BJ (cell line): ENCODE measurements around the gene GTF2IRD1. TPM values are rescaled to one million over a fixed set of nuclear protein-coding genes. Genes with fewer than 3 reads are reported as not detected.

Source experiments
- CTCF ChIA-PET: fragments of 350-600 bp; formaldehyde crosslinking; extraction: SDS; loops from one replicate; lab custom pipeline; 2021; ENCODE audit warnings: antibody characterized with exemption, inconsistent platforms; lab: Yijun Ruan, JAX
- POLR2A ChIA-PET: fragments of 300-600 bp; sonication (Branson Sonifier 250); formaldehyde crosslinking; extraction: SDS; loops from one replicate; lab custom pipeline; 2021; ENCODE audit warnings: antibody characterized with exemption; lab: Charles Lee
- DNase-seq: peaks from one replicate; pipeline ENCODE4 v3.0.0-alpha.2; 2011; ENCODE audit warnings: low read depth
- H3K27me3 ChIP-seq: 2 replicates; pipeline ENCODE4 v1.6.0; 2011; ENCODE audit warnings: low read length; ENCODE audit not compliant: control insufficient read depth, insufficient read depth
- H3K36me3 ChIP-seq: 2 replicates; pipeline ENCODE4 v1.5.1; 2011; ENCODE audit warnings: low read length; ENCODE audit not compliant: control insufficient read depth, insufficient read depth
- H3K4me3 ChIP-seq: 2 replicates; pipeline ENCODE4 v1.5.1; 2011; ENCODE audit warnings: low read depth, mild to moderate bottlenecking, control low read depth, low read length
- polyA plus RNA-seq: library from polyadenylated mRNA; depleted of rRNA; stranded (reverse); fragments of >200 nt; gene quantifications from 2 replicates; pipeline ENCODE4 v1.2.3, GENCODE V29; 2011
- TF ChIP-seq, protein P1 (sequence below): IDR thresholded peaks from 2 replicates; pipeline ENCODE4 v1.5.1; 2011; ENCODE audit warnings: low read depth, mild to moderate bottlenecking, control low read depth, inconsistent platforms, low read length, moderate library complexity; ENCODE audit not compliant: insufficient read depth

GTF2IRD1 gene
- polyA plus RNA-seq, 1 experiment = 29.0 TPM

DNA sequence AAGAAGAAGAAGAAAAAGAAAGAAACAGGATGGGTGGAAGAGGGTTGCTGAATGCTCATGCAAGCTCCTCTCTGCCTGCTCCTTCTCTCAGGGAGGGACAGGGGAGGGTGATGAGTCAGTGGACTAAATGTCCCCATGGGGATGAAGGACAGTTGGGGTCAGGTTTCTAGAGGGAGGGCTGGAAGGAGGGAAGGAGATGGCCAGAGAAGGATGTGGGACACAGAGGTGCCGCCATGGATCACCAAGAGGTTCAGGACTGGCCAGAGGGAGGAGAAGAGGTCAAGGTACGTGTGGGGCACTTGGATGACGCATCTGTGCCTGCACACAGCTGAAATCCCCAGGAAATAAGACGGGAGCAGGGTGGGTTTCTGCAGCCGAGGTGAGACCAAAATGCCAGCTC is 115.0 kb downstream of the GTF2IRD1 start:
- POLR2A ChIA-PET = interaction anchor here (0.7 kb wide), 1 partner anchor 9 kb away, joined by 4 read pairs; no protein-coding TSS in a partner anchor
- H3K36me3 ChIP-seq = peaks cover 4% of the 10 kb centered on the region
- TF ChIP-seq, protein P1, sequence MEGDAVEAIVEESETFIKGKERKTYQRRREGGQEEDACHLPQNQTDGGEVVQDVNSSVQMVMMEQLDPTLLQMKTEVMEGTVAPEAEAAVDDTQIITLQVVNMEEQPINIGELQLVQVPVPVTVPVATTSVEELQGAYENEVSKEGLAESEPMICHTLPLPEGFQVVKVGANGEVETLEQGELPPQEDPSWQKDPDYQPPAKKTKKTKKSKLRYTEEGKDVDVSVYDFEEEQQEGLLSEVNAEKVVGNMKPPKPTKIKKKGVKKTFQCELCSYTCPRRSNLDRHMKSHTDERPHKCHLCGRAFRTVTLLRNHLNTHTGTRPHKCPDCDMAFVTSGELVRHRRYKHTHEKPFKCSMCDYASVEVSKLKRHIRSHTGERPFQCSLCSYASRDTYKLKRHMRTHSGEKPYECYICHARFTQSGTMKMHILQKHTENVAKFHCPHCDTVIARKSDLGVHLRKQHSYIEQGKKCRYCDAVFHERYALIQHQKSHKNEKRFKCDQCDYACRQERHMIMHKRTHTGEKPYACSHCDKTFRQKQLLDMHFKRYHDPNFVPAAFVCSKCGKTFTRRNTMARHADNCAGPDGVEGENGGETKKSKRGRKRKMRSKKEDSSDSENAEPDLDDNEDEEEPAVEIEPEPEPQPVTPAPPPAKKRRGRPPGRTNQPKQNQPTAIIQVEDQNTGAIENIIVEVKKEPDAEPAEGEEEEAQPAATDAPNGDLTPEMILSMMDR = no peak
- H3K4me3 ChIP-seq = no peak overlapping the region
- DNase-seq = no peak
- H3K27me3 ChIP-seq = no peaks in the 10 kb centered on the region
- CTCF ChIA-PET = interaction anchor here (1.1 to 5.1 kb wide), 3 partner anchors 149 to 362 kb away, joined by 3 to 73 read pairs (median 11); no protein-coding TSS in a partner anchor

DNA sequence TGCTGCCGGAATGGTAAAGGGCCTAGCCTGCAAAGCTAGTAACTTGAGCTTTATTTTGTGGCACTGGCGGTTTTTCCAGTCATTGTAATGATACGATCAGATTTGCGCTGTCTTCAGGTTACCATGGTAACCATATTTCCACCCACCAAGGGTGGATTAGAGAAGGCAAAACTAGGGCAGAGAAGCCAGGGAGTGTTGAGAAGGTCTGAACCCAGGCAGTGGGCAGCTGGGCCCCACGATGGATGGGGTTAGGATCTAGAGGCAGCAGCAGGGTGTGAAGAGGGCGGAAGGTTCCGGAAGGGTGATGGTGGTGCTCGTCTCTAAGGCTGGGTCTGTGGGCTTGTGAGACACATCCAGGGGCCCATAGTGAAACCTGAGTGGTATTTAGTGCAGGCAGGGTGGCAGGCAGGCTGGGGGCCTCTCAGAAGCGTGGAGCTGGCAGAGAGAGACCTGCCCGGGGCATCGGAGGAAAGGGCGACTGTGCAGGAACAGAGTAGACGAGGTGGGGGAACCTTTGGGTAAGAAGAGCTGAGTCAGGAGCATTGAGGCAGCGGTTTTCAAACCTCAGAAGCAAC is 115.9 kb downstream of the GTF2IRD1 start:
- Histone ChIP-seq H3K27me3 (no peaks in the 10 kb centered on the region), H3K4me3 (no peak overlapping the region), H3K36me3 (peaks cover 4% of the 10 kb centered on the region)
- ChIA-PET CTCF (interaction anchor here (0.6 to 2.3 kb wide), 4 partner anchors 15 to 363 kb away, joined by 3 to 11 read pairs (median 4); no protein-coding TSS in a partner anchor), POLR2A (no interaction called here)
- TF ChIP-seq, protein P1 = no peak
- no peak for DNase-seq

DNA sequence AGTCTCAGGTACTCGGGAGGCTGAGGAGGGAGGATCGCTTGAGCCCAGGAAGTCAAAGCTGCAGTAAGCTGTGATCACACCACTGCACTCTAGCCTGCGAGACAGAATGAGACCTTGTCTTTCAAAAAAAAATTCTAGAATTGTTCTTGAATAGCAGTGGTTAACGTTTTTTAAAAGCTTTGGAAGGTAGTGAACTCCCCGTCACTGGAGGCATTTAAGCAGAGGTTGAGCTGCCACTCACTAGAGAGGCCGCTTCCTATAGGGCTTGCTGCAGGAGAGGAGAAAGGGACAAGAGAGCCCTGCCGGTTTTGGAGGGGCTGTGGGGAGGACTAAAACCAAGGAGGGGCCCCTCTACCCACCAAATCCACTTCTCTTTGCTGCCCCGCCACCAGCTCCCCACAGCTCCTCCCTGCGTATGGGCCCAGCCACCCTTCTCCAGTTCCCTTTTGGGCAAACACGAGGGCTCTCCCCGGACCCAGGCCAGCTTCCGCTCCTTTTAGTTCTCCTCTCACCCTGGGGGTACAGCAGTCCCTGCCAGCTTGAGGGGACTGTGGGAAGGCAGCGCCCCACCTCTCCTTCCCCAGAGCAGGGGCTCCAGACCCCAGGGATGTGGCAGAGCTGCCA is 116.9 kb downstream of the GTF2IRD1 start:
- Histone ChIP-seq H3K36me3 (peaks cover 7% of the 10 kb centered on the region), H3K27me3 (no peaks in the 10 kb centered on the region), H3K4me3 (no peak overlapping the region)
- TF ChIP-seq, protein P1 = no peak
- ChIA-PET CTCF (interaction anchor here (1.9 to 2.3 kb wide), 2 partner anchors 14 to 153 kb away, joined by 5 to 11 read pairs; no protein-coding TSS in a partner anchor), POLR2A (no interaction called here)
- no peak for DNase-seq

DNA sequence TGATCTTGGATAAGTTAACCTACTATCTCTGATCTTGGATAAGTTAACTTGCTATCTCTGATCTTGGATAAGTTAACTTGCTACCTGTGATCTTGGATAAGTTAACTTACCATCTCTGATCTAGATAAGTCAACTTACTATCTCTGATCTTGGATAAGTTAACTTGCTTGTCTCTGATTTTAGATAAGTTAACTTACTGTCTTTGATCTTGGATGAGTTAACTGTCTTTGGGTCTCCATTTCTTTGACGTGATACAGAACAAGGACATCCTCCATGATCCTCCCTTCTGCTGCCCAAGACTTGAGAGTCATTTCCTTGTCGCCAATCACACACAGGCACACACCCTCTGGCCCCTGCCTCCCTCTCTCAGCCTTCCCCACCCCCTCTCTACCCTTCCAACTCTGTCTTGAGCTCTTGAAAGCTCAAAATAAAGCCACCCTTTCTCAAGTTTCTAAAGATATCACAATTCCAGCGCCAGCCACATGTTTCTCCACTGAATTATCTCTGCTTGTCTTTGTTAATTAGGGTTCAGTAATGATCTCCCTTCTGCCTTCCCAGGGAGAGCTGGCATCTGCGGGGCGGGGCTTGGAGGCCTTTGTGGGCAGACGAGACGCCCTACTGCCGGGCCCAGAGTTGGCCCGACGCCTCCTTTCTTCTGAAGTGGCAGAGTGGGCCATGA is 118.7 kb downstream of the GTF2IRD1 start:
- TF ChIP-seq, protein P1 = no peak
- H3K4me3 ChIP-seq = no peak overlapping the region
- POLR2A ChIA-PET = no interaction called here
- CTCF ChIA-PET = interaction anchor here (0.6 to 1.9 kb wide), 5 partner anchors 9 to 155 kb away, joined by 3 to 7 read pairs (median 3); no protein-coding TSS in a partner anchor
- H3K27me3 ChIP-seq = no peaks in the 10 kb centered on the region
- peaks cover 7% of the 10 kb centered on the region for H3K36me3 ChIP-seq
- no peak for DNase-seq

DNA sequence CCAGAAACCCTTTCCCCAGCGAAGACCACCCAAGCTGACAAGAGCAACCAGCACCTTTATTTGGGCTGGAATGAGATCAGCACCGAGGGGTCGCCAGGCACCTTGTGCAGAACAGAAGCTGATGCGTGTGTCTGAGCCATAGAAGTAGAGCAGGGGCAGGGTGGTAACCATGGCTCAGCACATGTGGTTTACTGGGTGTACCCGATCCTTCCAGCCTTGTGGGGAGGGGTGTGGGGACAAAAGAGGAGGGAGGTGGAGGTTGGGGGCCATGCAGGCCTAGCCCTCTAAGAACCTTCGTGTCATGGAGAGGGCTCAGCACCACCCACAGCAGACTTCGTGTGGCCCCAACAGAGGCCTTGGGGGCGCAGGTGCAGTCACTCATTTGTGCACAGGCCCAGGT is 119.8 kb downstream of the GTF2IRD1 start:
- CTCF ChIA-PET = interaction anchor here (0.7 to 3.6 kb wide), 4 partner anchors 8 to 156 kb away, joined by 3 to 20 read pairs (median 5); no protein-coding TSS in a partner anchor
- POLR2A ChIA-PET = no interaction called here
- DNase-seq = no peak

More for the DNA sequence above, 119.8 kb downstream of the GTF2IRD1 start:
- Histone ChIP-seq H3K36me3 (peaks cover 7% of the 10 kb centered on the region), H3K4me3 (no peak overlapping the region), H3K27me3 (no peaks in the 10 kb centered on the region)
- TF ChIP-seq, protein P1 = no peak
